ENCODE measurements around the gene PAGE4.
A peak's percentile ranks its signal among the peaks of the same experiment; 100 is the strongest.

PAGE4 gene

GRCh38 chrX:49876750-49877149 lies 47.6 kb downstream of the PAGE4 start:
- no peak for DNase-seq (ENCODE audit: low read depth in 2 of 2)

DNA sequence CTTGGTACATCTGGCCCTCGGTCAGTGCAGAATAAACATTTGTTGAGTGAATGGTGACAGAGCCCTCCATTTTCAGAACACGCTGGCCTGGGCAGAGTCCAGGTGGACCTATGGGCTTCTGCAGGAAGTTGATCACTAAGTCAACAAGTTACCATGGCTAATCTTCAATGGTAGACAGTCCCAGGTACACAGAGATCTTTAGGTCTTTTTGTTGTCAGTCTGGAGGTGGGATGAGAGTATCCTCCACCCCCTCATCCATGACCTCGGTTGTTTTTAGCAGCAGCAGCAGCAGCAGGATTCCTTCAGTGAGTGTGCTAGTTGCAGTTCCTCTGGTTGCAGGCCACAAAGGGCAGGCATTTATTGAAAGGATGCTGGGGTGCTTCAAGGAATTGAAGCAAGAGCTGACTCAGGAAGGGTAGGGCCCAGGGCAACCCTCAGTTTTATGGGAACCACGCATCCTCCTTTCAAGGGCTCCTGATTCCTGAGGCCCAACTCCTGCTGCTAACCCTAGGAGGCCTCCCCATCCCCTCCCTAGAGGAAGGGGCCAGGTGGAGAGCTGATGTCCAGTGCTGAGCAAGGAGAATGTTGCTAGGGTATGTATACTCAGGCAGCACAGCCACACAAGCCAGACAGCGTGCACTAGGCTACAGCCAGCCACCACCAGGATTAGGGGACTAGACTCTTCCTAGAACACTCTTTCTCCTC lies 48.4 kb downstream of the PAGE4 start:
- no peak for DNase-seq (ENCODE audit: low read depth in 2 of 2)

- DNase-seq (ENCODE audit: low read depth in 2 of 2) = no peak
These were observed 49.2 kb downstream of the PAGE4 start for GRCh38 chrX:49878128-49878833.

GRCh38 chrX:49878834-49879655 lies 49.9 kb downstream of the PAGE4 start, which contains the start of gene USP27X:
TSS of gene USP27X (plus strand) at chrX:49879484. CDS start at chrX:49880308, 824 bp downstream.
- peak; percentile 51 to 54 for DNase-seq (ENCODE audit: low read depth in 2 of 2)

GRCh38 chrX:49879656-49880277 lies 50.7 kb downstream of the PAGE4 start:
- DNase-seq (ENCODE audit: low read depth in 2 of 2) = no peak

DNA sequence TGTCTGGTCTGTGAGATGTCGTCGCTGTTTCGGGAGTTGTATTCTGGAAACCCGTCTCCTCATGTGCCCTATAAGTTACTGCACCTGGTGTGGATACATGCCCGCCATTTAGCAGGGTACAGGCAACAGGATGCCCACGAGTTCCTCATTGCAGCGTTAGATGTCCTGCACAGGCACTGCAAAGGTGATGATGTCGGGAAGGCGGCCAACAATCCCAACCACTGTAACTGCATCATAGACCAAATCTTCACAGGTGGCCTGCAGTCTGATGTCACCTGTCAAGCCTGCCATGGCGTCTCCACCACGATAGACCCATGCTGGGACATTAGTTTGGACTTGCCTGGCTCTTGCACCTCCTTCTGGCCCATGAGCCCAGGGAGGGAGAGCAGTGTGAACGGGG lies 51.6 kb downstream of the PAGE4 start:
- DNase-seq (ENCODE audit: low read depth in 2 of 2) = no peak
